NCI-H1694 treated with DMSO at 0.1 percent for 48 hours (cell line): ENCODE results near the gene ZNF705A.
"Not testable (repeated sequence)": the region's sequence is repeated elsewhere in the genome, so short reads cannot be mapped to it uniquely, and the experiment has no call there.

Experiments
- DNase-seq: peaks from one replicate; lab custom pipeline; 2025; lab: John Stamatoyannopoulos, UW

The ZNF705A gene

GRCh38 chr12:8184206-8184605 lies 27.4 kb downstream of the ZNF705A start:
- DNase-seq = not testable (repeated sequence)

DNA sequence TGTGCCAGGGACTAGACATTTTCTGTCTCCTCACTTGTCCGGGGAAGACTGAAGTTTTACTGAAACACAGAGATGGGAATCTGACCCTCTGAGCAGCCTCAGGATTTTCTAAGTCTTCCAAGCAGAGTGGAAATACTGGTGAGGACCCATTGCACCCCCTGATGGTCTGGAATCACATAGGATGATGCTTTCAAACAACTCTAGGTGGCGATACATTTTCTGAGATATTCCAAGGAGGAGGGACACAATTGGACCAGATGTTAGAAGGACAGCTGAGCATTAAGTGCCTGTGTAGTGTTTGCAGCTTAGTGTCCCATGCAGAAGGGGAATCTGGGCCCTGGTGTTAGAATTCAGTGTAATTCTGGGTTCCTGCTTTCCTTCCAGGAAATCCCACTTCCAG lies 31.3 kb downstream of the ZNF705A start:
- DNase-seq = not testable (repeated sequence)

DNA sequence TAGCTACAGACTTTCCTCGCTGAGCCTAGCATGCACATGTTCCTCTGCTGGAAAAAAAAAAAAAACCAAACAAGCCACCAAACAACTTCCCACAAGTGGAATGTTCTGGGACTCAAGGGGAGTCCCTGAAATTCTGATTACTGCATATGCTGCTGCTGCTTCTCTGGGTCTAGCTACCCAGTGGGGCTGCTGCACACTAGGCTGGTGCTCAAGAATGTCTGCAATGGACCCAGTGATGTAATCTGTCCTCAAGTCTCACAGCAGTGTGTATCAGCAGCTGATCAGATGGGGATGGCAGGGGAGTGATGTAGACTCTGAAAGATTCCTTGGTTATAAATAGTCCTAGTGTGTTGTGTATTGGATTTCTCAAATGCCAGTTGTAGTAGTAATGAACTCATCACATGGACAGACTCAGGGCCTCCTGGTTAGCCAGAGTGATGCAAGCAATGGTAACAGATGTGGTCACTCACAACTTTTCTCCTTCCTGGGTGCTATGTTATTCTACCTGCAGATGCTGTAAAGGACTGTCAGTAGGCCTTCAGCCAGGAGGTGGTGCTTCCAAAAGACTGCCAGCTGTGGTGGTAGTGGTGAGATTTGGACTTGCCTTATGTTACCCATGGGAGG lies 41.0 kb downstream of the ZNF705A start:
- not testable (repeated sequence) for DNase-seq

DNA sequence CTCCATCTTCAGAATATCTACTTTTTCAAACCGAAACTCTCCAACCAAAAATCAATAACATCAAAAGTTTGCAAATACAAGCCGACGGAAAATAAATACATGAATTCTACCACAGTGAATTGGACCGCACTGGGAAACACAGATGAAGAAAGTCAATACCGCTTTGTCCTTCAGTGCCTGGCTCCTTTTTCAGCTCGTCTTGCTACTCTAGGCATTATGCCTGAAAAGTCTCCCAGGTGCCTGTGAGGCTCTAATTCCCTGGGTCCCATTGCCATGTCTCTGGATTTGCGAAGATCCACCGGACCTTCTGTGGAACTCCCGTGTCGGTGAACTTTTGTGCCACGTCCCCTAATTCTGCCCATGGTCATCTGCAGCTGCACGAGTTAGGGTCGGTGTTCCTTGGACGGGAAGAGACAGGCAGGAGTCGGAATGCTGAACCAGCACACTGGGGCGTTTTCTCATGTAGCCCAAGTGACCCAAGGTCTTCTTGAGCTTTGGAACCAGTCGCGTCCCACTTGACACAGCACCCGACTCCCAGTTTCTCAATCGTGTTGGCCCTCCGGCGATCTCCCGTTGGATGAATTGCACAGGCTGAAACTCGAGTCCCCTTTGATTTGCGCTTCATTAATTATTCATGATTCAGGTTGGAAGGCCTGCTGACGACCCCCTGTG lies 62.0 kb downstream of the ZNF705A start:
- not testable (repeated sequence) for DNase-seq

GRCh38 chr12:8221375-8221774 lies 64.6 kb downstream of the ZNF705A start:
- DNase-seq = not testable (repeated sequence)

DNA sequence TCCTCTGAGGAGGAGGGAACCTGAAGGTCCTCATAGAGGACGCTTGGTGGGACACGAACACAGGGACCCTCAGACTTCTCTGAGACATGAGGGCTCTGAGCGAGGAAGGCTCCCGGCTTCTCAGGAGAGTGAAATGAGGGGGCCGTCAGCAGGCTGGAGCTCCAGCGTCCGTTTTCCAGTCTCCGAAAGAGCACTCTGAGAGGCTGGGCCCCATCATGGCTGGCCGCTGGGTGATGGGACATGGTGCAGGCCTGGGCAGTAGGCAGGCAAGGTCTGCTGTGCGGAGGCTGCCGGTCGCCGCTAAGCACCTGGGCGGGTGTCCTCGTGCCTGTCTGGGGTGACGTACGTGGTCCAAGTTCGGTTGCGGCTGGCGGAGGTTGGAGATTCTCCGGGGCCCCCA lies 65.0 kb downstream of the ZNF705A start:
- not testable (repeated sequence) for DNase-seq

DNA sequence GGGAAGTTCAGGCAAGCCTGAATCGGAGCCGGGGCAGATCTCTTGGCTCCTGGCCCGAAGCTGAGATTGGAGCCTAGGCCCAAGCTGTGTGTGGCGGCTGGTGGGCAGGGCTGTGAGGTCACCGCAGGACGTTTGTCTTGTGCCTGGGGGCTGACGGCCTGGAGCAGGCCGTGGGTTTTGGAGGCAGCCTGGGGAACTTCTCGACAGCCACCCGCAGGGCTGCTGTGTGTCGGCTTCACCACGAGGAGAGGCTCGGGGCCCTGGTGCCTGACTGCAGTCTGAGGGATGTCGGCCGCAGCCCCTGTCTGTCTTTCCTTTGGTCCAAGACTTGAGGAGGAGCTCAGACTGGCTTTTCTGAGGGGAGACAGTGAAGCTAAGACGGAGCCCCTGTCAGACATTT lies 65.5 kb downstream of the ZNF705A start:
- not testable (repeated sequence) for DNase-seq

- not testable (repeated sequence) for DNase-seq
Measured at GRCh38 chr12:8223646-8224045, 66.8 kb downstream of the ZNF705A start.

DNA sequence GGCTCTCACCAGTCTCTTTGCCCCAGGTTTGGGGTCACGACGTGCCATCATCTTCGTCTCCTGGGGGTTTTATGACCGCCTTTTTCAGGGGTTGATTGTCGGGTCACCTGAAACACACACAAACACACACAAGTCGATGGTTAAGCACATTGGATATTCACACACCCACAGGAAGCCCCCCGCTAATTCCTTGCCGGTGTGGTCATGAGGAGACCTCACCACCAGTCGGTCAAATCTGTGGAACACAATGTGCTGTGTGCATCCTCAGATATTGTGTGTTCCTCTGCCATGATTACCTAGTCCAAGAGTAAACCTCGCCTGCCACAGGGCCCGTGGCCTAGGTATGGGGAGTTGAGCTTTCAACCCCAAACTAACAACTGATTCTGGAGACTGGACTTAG lies 68.0 kb downstream of the ZNF705A start:
- DNase-seq = not testable (repeated sequence)

- DNase-seq = no peak
Measured at GRCh38 chr12:8226355-8226754, 69.5 kb downstream of the ZNF705A start.

GRCh38 chr12:8226992-8227731 lies 70.3 kb downstream of the ZNF705A start, which contains the start of gene FAM90A1:
FAM90A1 (minus strand) TSS chr12:8227618; CDS start chr12:8224832, 2,786 bp downstream.
- DNase-seq = not testable (repeated sequence)

DNA sequence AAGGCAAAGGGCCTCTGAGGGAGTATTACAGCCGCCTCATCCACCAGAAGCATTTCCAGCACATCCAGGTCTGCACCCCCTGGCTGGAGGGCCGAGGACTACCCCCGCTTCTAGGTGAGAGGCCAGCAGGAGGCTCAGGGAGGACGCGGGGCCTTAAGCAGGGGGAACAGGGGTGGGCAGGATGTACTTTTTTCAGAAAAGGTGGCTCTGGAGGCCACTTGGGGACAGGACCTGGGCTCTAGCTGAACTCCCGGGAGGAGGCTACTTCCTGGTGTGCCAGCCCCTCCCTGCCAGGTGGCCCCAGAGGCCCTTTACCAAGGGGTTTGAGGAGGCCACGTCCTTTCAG lies 70.9 kb downstream of the ZNF705A start:
- DNase-seq = not testable (repeated sequence)

GRCh38 chr12:8228607-8229006 lies 71.8 kb downstream of the ZNF705A start:
- not testable (repeated sequence) for DNase-seq

- not testable (repeated sequence) for DNase-seq
Measured at GRCh38 chr12:8229486-8229885, 72.7 kb downstream of the ZNF705A start.
